ENCODE data around the gene WWOX.
"Not testable (repeated sequence)": the region's sequence is repeated elsewhere in the genome, so short reads cannot be mapped to it uniquely, and the experiment has no call there.

WWOX gene

DNA sequence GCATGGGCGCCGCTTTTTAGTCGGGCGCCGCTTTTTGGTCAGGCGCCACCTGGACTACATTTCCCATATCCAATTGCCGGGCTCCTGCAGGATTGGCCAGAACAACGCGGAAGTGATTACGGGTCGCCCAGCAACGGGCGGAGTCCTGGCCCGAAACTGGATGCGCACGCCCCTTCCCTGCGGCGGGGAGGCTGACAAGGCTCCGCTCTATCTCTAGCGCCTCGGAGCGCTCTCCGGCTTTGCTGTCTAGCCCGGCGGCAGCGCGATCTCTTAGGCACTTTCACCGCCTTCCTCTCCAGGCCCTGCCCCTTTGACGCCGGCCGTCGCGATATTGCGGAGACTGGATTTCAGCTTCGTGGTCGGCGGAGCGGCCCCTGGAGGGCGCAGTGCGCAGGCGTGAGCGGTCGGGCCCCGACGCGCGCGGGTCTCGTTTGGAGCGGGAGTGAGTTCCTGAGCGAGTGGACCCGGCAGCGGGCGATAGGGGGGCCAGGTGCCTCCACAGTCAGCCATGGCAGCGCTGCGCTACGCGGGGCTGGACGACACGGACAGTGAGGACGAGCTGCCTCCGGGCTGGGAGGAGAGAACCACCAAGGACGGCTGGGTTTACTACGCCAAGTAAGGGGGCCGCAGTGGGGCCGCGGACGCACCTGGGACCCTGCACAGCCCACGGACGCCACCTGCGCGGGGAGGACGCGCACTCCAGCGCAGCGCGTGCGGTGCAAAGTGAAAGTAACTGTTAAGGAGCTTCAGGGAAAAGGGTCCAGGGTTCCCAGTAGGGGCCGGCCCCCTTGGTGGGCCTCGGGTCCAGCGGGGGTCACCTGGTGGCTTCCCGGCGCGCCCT, at the start of gene WWOX:
TSS of gene WWOX (plus strand) at position 384 of the 841 bp plus-strand sequence.
- Mint-ChIP-seq H3K36me3 (no peaks in the 10 kb centered on the region), H3K4me1 (peaks cover 26% of the 10 kb centered on the region), H3K27me3 (peaks cover 6% of the 10 kb centered on the region), H3K27ac (peak within 1 kb of the TSS; percentile 92), H3K9me3 (no peaks in the 10 kb centered on the region), H3K4me3 (peak within 1 kb of the TSS; percentile 91)

DNA sequence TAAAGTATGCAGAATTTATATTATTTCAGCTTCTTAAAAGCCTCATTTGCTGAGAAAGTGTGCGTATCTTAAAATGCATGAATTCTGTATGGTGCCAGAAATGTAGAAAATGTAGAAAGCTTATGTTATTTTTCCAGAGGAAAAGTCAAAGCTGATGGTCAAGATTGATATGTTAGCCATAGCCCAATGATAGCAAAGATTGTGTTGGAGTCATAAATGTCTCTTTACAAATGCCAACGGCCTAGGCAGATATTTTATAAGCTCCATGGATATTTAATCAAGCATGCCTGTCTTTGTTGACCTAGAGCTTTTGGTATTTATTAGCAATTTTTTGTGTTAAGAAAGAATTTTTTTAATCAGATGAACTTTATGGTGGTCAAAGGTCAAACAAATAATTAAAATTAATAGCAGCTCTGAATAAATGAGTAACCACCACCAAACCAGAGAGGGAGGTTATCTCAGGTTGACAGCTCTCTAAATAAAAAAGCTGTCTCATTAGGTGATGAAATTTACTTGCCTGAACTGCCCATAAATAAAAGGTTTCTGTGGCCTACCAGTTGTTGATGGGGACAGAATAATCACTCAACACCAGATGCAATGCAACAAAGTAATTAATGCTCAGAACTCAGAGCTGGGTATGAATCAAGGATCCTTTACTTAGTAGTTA, 48.6 kb upstream of the WWOX start:
- Mint-ChIP-seq H3K36me3 (no peaks in the 10 kb centered on the region), H3K27ac (no peak overlapping the region), H3K4me1 (no peaks in the 10 kb centered on the region), H3K9me3 (no peaks in the 10 kb centered on the region), H3K4me3 (no peak overlapping the region), H3K27me3 (peaks cover 18% of the 10 kb centered on the region)

DNA sequence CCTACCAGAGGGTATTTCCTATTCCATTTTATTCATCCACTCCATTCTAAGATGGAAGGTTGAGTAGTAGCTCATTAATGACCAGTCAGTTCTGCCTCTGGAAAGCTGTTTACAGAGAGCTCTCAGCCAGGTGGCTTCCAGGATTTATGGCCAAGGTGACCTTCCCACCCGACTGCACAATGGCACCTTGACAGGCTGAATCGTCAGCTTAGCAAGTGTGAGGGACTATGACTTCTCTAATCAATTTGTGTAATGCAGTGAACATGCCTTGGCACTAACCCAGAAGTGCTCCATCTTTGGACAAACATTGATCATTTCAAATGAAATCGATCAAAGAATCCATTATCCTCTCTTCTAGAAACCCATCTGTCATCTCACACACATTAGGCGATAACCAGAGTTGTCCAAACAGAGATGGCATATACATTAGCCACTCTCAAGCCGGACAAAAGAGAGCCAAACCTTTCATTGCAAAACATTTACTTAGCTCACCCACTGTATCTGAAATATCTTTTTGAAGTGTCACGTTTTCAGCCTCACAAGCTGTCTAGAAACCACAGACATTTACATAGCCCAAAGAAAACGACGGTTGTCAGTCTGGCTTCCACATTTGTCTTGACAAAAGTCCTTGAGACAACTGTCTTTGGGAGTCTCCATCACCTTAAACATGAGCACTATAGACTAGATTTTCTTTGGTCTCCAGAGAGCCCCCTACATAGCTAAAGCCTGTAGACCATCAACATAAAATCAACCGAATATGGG, 41.5 kb upstream of the WWOX start:
- Mint-ChIP-seq H3K9me3 (no peaks in the 10 kb centered on the region), H3K27me3 (peaks cover 2% of the 10 kb centered on the region), H3K36me3 (no peaks in the 10 kb centered on the region), H3K4me1 (no peaks in the 10 kb centered on the region), H3K4me3 (no peak overlapping the region), H3K27ac (no peak overlapping the region)

DNA sequence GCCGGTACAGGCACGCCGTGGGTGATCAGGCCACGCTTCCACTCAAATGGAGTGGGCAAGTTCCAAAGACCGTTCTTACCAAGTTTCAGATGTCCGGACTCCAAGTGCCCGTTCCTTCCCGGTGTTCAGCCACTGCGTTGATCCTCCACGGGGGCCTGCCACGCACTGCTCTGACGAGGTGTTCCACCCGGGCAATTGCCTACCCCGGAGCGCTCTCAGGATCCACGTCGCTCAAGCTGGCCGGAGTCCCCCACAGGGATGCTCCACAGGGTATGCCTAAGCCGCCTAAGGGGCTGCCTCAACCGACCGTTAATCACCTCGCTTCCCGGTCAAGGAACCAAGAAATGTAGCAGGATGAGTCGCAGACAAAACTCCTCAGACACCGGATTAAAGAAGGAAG, 39.6 kb upstream of the WWOX start:
- not testable (repeated sequence) for H3K27ac Mint-ChIP-seq, H3K4me3 Mint-ChIP-seq, H3K4me1 Mint-ChIP-seq, H3K9me3 Mint-ChIP-seq, H3K27me3 Mint-ChIP-seq, H3K36me3 Mint-ChIP-seq

DNA sequence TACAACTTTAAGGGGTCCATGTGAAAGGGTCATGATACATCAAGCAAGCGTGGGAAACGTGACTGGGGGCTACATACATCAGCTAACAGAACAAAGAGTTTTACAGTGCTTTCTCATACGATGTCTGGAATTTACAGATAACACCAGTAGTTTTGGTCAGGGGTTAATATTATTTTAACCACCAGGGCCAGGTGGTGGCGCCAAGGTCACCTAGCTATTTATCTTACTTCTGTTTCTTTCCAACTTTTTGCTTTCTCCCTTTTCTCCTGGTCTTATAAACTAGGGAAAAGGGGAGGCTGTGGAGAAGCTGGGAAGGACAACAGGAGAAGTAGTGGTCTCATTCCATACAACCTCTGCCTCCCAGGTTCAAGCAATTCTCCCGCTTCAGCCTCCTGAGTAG, 39.2 kb upstream of the WWOX start:
- H3K27me3 Mint-ChIP-seq, result peaks cover 4% of the 10 kb centered on the region
- no peak overlapping the region for H3K27ac Mint-ChIP-seq
- H3K4me1 Mint-ChIP-seq, result no peaks in the 10 kb centered on the region
- no peak overlapping the region for H3K4me3 Mint-ChIP-seq
- H3K36me3 Mint-ChIP-seq, result no peaks in the 10 kb centered on the region
- H3K9me3 Mint-ChIP-seq, result no peaks in the 10 kb centered on the region

DNA sequence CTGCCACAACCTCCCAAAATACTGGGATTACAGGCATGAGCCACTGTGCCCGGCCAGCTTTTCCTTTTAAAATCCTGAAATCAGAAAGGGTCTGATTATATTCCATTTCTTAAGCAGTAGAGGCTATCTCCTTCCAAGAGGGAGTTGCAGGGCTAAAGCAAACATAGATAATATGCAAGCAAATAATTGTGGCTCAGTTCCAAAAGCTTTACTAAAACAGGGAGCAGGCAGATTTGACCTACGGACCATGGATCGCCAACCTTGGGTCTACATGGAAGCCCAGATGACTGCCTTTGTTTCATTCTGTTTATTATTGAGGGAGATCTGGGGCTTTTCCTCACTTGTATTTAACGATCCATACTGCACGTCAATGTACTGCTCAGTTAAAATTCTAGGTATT, 38.6 kb upstream of the WWOX start:
- Mint-ChIP-seq H3K27ac (no peak overlapping the region), H3K36me3 (no peaks in the 10 kb centered on the region), H3K4me1 (no peaks in the 10 kb centered on the region), H3K9me3 (no peaks in the 10 kb centered on the region), H3K27me3 (peaks cover 5% of the 10 kb centered on the region), H3K4me3 (no peak overlapping the region)

DNA sequence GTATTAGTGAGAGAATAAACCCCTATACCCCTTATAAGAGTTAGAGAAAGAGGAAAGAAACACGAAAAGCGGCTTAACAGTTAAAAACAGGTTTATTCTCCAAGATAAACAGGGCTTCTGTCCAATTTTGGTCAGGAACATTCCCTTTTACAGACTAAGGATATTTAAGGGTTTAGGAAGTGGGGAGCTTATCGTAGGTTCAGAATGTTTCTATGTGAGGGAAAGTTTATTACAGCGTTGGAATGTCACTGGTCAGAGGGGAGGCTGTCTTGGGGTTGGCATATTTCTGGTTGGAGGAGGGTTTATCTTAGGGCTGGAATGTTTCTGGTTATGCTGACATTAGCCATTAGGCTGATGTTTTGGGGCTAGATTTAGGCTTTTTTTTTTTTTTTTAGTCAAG, 34.1 kb upstream of the WWOX start:
- Mint-ChIP-seq H3K4me1 (no peaks in the 10 kb centered on the region), H3K27ac (no peak overlapping the region), H3K4me3 (no peak overlapping the region), H3K27me3 (peaks cover 5% of the 10 kb centered on the region), H3K36me3 (no peaks in the 10 kb centered on the region), H3K9me3 (no peaks in the 10 kb centered on the region)

DNA sequence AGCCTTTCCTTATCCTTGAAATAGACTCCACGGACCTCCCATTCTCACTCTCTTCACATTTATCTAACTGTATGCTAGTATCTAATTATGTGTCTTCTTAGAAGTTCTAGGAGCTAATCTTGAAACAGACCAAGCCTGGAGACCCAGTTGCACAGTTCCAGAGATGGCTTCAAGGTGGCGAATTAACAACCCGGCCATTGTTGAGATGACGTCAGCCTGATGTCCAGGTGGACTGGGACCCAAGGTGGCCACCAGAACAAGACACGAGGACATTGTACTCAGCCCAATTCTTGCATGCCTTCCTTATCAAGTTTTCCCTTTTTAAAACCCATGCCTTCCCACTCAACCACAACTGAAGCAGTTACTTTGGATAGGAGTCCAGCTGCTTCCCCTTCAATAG, 29.5 kb upstream of the WWOX start:
- Mint-ChIP-seq H3K36me3 (no peaks in the 10 kb centered on the region), H3K4me3 (no peak overlapping the region), H3K27me3 (peaks cover 7% of the 10 kb centered on the region), H3K27ac (no peak overlapping the region), H3K9me3 (no peaks in the 10 kb centered on the region), H3K4me1 (no peaks in the 10 kb centered on the region)

DNA sequence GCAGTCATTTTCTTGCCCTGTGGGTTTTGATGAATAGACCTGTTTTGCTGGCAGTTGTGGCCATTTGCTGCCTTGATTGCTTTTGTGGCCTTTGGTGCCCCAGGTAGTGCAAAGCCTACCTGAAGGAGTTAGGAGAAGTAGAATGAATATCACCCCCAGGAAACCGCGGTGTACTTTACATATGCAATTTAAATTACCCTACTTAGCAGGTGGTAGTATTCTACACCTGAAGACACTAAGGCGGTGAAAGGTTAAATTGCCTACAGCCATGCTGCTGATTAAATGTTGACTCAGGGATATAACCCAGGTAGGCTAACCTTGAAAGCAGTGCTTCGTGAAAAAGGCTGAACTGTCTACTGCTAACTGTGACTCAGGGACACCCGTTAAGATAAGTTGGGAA, 27.2 kb upstream of the WWOX start:
- H3K9me3 Mint-ChIP-seq, result no peaks in the 10 kb centered on the region

DNA sequence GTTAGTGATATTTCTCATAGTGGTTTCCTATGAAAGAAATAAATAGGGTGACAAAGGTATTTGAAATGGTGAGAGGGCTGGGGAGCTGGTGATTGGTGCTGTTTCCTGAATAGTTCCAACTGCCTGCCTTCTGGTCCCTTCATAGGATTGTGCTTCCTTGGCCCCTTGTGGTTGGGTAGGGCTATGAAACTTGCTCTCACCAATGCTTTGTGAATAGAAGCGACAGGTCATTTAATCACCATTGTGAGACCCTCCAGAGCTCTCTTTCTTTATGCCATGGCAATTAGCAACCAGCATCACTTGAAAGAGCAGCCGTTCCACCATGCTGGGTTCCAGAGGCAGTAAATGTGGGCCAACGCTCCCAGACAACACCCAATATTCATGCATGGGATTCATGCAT, 23.7 kb upstream of the WWOX start:
- Mint-ChIP-seq H3K36me3 (no peaks in the 10 kb centered on the region), H3K4me3 (no peak overlapping the region), H3K4me1 (no peaks in the 10 kb centered on the region), H3K27me3 (peaks cover 2% of the 10 kb centered on the region), H3K27ac (no peak overlapping the region), H3K9me3 (no peaks in the 10 kb centered on the region)

More for the DNA sequence above, 27.2 kb upstream of the WWOX start:
- no peaks in the 10 kb centered on the region for H3K4me1 Mint-ChIP-seq
- H3K4me3 Mint-ChIP-seq, result no peak overlapping the region
- no peak overlapping the region for H3K27ac Mint-ChIP-seq
- peaks cover 4% of the 10 kb centered on the region for H3K27me3 Mint-ChIP-seq
- no peaks in the 10 kb centered on the region for H3K36me3 Mint-ChIP-seq

DNA sequence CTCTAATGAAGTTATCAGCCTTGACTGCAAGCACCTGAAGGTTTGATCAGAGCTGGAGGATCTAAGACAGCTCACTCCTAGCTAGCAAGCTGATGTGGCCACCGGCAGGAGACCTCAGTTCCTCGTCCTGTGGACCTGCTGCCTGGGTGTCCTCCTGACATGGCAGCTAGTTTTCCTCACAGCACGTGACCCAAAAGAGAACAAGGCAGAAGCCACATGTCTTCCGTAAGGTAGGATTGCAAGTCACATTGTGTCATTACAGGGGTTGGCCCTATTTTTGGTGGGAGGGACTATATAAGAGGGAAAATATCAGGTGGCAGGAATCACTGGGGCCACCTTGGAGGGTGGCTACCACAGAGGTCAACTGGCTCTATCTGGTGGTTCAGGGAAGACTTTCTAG, 18.1 kb upstream of the WWOX start:
- no peaks in the 10 kb centered on the region for H3K4me1 Mint-ChIP-seq
- H3K27ac Mint-ChIP-seq, result no peak overlapping the region
- no peaks in the 10 kb centered on the region for H3K36me3 Mint-ChIP-seq
- no peaks in the 10 kb centered on the region for H3K9me3 Mint-ChIP-seq
- peaks cover 1% of the 10 kb centered on the region for H3K27me3 Mint-ChIP-seq
- H3K4me3 Mint-ChIP-seq, result no peak overlapping the region

DNA sequence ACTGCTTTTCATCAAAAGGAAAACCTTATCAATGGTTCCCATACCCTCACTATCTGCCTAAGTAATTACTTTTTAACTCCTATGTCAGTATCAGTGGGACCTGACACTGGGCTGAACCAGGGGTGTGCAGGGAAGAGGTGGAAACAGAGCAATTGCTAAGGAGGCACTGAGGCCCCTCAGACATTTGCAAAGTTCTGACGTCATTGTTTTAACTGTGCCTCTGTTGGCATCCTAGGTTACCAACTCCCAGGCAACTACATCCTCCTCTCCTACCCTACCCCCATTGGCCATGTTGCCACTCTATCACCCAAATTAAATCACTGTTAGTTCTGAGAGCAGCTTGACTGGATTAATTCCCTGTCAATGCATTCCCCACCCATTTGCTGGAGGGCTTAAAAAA, 8.0 kb upstream of the WWOX start:
- Mint-ChIP-seq H3K27ac (no peak overlapping the region), H3K36me3 (no peaks in the 10 kb centered on the region), H3K27me3 (peaks cover 13% of the 10 kb centered on the region), H3K9me3 (no peaks in the 10 kb centered on the region), H3K4me3 (no peak overlapping the region), H3K4me1 (no peaks in the 10 kb centered on the region)

DNA sequence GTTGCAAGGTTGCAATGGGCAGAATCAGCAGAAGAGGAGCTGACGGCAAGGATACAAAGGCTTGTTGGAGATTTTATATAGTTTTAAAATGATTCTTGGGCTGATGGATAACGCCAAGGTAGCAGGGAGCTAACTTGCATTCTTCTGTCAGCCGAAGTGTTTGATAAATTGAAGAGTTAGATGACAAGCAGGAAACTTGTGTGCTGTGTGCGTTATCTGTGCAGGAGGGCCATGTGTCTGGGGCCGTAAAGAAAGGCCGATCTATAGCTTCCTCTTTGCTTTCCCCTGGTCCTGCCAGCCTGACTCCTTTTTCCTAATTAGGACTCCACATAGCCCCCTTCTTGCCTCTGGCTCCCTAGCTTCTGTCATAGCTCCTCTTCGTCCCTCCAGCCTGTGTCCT, 6.7 kb upstream of the WWOX start:
- Mint-ChIP-seq H3K4me3 (no peak overlapping the region), H3K4me1 (no peaks in the 10 kb centered on the region), H3K9me3 (no peaks in the 10 kb centered on the region), H3K27ac (no peak overlapping the region), H3K36me3 (no peaks in the 10 kb centered on the region), H3K27me3 (peaks cover 13% of the 10 kb centered on the region)

DNA sequence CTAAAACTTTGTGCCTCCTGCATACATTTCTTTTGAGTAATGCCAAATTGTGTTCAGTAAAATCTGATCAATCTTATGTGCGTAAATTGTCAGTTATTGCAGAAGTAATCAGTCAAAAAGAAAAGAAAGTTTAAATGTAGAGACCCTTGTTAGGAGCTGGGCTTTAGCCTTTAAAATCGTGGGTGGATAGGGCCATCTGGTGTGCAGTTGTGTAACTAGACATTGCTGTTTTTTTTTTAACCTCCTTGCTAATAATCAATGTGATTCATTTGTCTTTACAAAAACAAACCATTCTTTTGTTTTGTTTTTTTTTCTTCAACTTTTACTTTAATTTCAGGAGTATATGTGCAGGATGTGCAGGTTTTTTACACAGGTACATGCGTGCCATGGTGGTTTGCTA, 5.3 kb upstream of the WWOX start:
- H3K36me3 Mint-ChIP-seq, result no peaks in the 10 kb centered on the region
- no peak overlapping the region for H3K27ac Mint-ChIP-seq
- H3K9me3 Mint-ChIP-seq, result no peaks in the 10 kb centered on the region
- peaks cover 13% of the 10 kb centered on the region for H3K27me3 Mint-ChIP-seq
- no peak overlapping the region for H3K4me3 Mint-ChIP-seq
- peaks cover 6% of the 10 kb centered on the region for H3K4me1 Mint-ChIP-seq

DNA sequence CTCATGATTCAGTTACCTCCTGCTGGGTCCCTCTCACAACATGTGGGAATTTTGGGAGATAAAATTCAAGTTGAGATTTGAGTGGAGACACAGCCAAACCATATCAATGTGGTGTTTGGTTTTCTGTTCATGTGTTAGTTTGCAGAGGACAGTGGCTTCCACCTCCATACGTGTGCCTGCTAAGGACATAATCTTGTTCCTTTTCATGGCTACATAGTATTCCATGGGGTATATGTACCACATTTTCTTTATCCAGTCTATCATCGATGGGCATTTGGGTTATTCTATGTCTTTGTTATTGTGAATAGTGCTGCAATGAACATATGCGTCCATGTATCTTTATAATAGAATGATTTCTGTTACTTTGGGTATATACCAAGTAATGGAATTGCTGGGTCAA, 4.5 kb upstream of the WWOX start:
- H3K9me3 Mint-ChIP-seq, result no peaks in the 10 kb centered on the region
- H3K27ac Mint-ChIP-seq, result no peak overlapping the region
- no peak overlapping the region for H3K4me3 Mint-ChIP-seq
- H3K36me3 Mint-ChIP-seq, result no peaks in the 10 kb centered on the region
- peaks cover 7% of the 10 kb centered on the region for H3K4me1 Mint-ChIP-seq
- H3K27me3 Mint-ChIP-seq, result peaks cover 13% of the 10 kb centered on the region

DNA sequence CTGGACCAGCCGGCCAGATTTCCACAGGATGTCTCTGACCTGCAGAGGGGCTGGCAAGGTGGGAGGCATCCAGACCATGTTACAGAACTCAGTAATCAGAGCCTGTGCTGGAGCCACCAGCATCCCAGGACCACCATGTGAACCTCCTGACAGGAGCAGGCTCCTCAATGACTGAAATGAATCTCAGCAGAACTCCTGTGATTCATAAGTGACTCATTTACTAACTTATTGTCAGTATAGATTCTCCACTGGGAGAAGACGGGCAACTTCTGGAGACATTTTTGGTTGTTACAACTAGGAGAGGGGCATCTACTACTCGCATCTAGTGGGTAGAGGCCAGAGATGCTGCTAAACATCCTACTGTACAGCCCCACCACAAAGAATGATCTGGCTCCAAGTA, 3.1 kb upstream of the WWOX start:
- Mint-ChIP-seq H3K27me3 (peaks cover 12% of the 10 kb centered on the region), H3K9me3 (no peaks in the 10 kb centered on the region), H3K27ac (no peak overlapping the region), H3K4me1 (peaks cover 15% of the 10 kb centered on the region), H3K4me3 (no peak overlapping the region), H3K36me3 (no peaks in the 10 kb centered on the region)

Measured in activated naive CD4-positive, alpha-beta T cell treated with anti-CD3 and anti-CD28 coated beads, Interleukin-2, amount 50 U/mL, for 24 hours (primary cell).